RWPE1 (cell line): ENCODE measurements around the gene GABRB1.

Experiments used
- CTCF ChIA-PET: fragments of 350-600 bp; sonication (Branson Sonifier 250); formaldehyde crosslinking; extraction: SDS; loops from one replicate; lab custom pipeline; 2021; lab: Yijun Ruan, JAX
- POLR2A ChIA-PET: fragments of 400-600 bp; formaldehyde crosslinking; extraction: SDS; loops from one replicate; lab custom pipeline; 2020; ENCODE audit warnings: antibody characterized with exemption; ENCODE audit not compliant: low non-redundant PET; lab: Yijun Ruan, JAX
- DNase-seq: peaks from one replicate; pipeline ENCODE4 v3.0.0; 2012; ENCODE audit warnings: low spot score
- H3K27ac ChIP-seq: fragments of 450-650 bp; 2 replicates; pipeline ENCODE4 v1.5.1; 2017
- TF ChIP-seq, protein P1 (sequence below): fragments of 450-650 bp; conservative IDR thresholded peaks from 2 replicates; pipeline ENCODE4 v1.5.1; 2017; ENCODE audit warnings: low read depth, mild to moderate bottlenecking

Gene GABRB1

DNA sequence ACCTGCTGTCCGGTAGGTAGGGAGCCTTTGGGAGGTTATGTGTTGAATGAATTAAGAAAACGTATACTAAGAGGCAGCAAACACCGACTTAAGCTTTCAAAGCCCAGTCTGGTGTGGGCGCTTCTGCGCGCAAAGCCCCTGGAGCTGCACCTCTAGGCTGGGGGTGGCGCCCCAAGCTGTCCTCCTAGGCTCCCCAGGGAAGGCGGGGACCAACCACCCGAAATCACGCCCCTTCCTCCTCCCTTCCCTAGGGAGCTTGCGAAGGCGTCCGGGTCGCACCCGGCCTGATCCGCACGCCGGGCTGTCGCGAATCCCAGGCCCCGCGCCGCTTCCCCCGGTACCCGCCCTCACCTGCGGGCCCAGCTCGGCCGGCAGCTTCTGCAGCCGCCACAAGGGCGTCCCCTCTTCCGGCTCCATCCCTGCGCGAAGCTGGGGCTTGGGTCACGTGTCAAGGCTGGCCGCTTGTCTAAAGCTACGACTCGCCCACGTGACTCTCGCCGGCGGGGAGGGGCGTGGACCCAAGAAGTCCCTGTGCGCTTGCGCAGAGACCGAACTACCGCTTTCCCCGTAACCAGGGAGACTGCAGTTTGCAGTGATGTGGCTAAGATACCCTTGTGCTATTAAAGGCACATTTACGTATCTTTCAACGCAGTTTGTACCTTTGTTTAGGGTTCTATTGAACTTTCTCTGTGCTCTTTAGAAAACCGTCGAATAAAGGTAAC, 432.0 kb downstream of the GABRB1 start, which contains the start of gene COMMD8:
Gene COMMD8, minus strand, starts transcription at position 468 of the 722 bp plus-strand sequence. Its CDS starts 51 bp downstream, at position 417.
- peak; percentile 96 for DNase-seq
- ChIA-PET POLR2A (interaction anchor here (0.5 to 1.0 kb wide), 3 partner anchors 22 to 581 kb away, joined by 3 to 4 read pairs (median 3); partner anchors contain the start of gene ATP10D), CTCF (interaction anchor here (0.8 to 1.1 kb wide), 3 partner anchors 102 to 530 kb away, joined by 3 to 4 read pairs (median 4); no protein-coding TSS in a partner anchor)
- TF ChIP-seq, protein P1, sequence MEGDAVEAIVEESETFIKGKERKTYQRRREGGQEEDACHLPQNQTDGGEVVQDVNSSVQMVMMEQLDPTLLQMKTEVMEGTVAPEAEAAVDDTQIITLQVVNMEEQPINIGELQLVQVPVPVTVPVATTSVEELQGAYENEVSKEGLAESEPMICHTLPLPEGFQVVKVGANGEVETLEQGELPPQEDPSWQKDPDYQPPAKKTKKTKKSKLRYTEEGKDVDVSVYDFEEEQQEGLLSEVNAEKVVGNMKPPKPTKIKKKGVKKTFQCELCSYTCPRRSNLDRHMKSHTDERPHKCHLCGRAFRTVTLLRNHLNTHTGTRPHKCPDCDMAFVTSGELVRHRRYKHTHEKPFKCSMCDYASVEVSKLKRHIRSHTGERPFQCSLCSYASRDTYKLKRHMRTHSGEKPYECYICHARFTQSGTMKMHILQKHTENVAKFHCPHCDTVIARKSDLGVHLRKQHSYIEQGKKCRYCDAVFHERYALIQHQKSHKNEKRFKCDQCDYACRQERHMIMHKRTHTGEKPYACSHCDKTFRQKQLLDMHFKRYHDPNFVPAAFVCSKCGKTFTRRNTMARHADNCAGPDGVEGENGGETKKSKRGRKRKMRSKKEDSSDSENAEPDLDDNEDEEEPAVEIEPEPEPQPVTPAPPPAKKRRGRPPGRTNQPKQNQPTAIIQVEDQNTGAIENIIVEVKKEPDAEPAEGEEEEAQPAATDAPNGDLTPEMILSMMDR = peak; percentile 26; the same call in 1 of the 2 replicates
- H3K27ac ChIP-seq = peak within 1 kb of the TSS; percentile 82

GRCh38 chr4:47465004-47465403, 433.6 kb downstream of the GABRB1 start:
- ChIA-PET CTCF (no interaction called here), POLR2A (no interaction called here)
- TF ChIP-seq, protein P1 = no peak
- no peak overlapping the region for H3K27ac ChIP-seq
- no peak for DNase-seq

DNA sequence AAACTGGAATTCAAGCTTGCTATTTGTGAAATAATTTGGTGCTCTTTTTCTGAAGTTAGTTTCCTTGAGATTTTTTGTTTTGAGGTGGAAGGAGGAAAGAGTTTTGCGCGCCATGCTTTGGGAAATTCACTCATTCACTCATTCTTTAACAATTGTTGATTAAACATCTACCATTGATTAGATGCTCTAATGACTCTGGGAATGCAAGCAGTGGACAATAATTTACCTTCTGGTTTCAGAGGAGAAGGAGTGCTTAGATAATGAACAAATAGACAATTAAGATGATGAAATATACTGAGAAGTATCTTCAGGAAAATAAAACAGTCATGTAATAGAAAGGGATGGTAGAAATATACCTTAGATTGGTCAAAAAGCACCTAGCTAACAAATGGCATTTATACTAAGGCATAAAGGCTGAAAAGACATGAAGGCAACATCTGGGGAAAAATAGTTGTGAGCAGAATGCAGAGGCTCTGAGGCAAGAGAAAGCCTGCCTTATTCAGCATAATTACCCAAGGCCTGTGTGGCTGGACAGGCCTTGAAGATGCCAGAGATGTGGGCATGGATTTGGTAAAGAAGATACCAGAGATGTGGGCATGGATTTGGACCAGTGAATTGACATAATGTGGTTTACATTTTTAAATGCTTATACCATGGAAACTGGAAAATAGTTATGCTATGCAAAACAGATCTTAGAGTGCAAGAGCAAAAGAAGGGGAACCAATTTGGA, 434.9 kb downstream of the GABRB1 start:
- TF ChIP-seq, protein P1 = no peak
- POLR2A ChIA-PET = interaction anchor here (0.6 kb wide), 1 partner anchor 19 kb away, joined by 3 read pairs; the partner anchor contains the start of gene ATP10D
- CTCF ChIA-PET = no interaction called here
- no peak overlapping the region for H3K27ac ChIP-seq
- DNase-seq = no peak

GRCh38 chr4:47468706-47469365, 437.5 kb downstream of the GABRB1 start:
- ChIA-PET POLR2A (no interaction called here), CTCF (interaction anchor here (0.8 kb wide), 1 partner anchor 145 kb away, joined by 3 read pairs; no protein-coding TSS in a partner anchor)
- TF ChIP-seq, protein P1 = no peak
- H3K27ac ChIP-seq = no peak overlapping the region
- no peak for DNase-seq

GRCh38 chr4:47469951-47470350, 438.6 kb downstream of the GABRB1 start:
- TF ChIP-seq, protein P1 = no peak
- ChIA-PET POLR2A (no interaction called here), CTCF (interaction anchor here (0.8 kb wide), 1 partner anchor 144 kb away, joined by 3 read pairs; no protein-coding TSS in a partner anchor)
- no peak for DNase-seq
- no peak overlapping the region for H3K27ac ChIP-seq

DNA sequence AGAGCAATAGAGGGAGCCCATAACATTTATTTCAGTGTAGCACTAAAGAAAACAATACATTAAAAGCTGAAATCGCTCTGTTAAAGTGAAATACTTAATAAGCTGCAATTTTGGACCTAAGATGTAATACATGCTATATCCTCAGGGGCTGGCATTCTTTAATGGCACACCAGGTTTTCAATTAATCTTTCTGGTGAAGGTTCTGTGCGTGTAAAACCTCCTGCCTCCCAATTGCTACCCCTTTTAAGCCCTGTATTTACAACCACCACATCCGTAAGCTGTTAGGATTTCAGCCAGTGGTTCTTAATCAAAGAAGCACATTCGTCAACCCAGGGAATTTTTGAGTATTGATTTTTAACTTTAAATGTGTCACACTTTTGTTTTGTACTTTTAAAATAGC, 439.7 kb downstream of the GABRB1 start:
- CTCF ChIA-PET = interaction anchor here (0.5 kb wide), 1 partner anchor 57 kb away, joined by 3 read pairs; no protein-coding TSS in a partner anchor
- TF ChIP-seq, protein P1 = no peak

More for the DNA sequence above, 439.7 kb downstream of the GABRB1 start:
- no peak overlapping the region for H3K27ac ChIP-seq
- POLR2A ChIA-PET = no interaction called here
- no peak for DNase-seq
